IMR-90 (cell line): ENCODE data around the gene SAMSN1. TPM values are rescaled to one million over a fixed set of nuclear protein-coding genes. Genes with fewer than 3 reads are reported as not detected.

ENCODE experiments used
- ATAC-seq: fragments of 200-7000 bp; cut with Tn5 transposase; 2 replicates; pipeline ENCODE4 v1.9.1; 2020; ENCODE audit warnings: low read depth, mild to moderate bottlenecking, moderate library complexity
- BruUV-seq: library from RNA; stranded (reverse); fragments of 400-500 nt; replicated peaks from 2 replicates; lab custom pipeline; 2021; lab: Mats Ljungman, UMichigan
- CTCF ChIA-PET: fragments of 300-600 bp; formaldehyde crosslinking; extraction: SDS; loops from one replicate; lab custom pipeline; 2021; ENCODE audit warnings: antibody characterized with exemption; lab: Yijun Ruan, JAX
- POLR2A ChIA-PET: fragments of 300-600 bp; sonication (Branson Sonifier 250); formaldehyde crosslinking; loops from one replicate; lab custom pipeline; 2022; ENCODE audit warnings: antibody characterized with exemption; ENCODE audit not compliant: unreplicated experiment; lab: Charles Lee
- DNase-seq: peaks from one replicate; pipeline ENCODE4 v3.0.0; 2013
- H2AFZ ChIP-seq: replicated peaks from 2 replicates; pipeline ENCODE3; 2013; ENCODE audit warnings: low read length, mild to moderate bottlenecking; ENCODE audit not compliant: poor library complexity
- H2AK5ac ChIP-seq: 2 replicates; pipeline ENCODE4 v1.6.1; 2013; ENCODE audit warnings: low read depth, low read length, inconsistent platforms
- H2AK9ac ChIP-seq: replicated peaks from 2 replicates; pipeline ENCODE3; 2013; ENCODE audit warnings: mild to moderate bottlenecking, low read depth, low read length, moderate library complexity; ENCODE audit not compliant: poor library complexity
- H2BK120ac ChIP-seq: 2 replicates; pipeline ENCODE4 v1.6.1; 2013; ENCODE audit warnings: low read depth, low read length, inconsistent platforms
- H2BK15ac ChIP-seq: 3 replicates; pipeline ENCODE4 v1.6.1; 2013; ENCODE audit warnings: low read depth, low read length, inconsistent platforms
- H2BK20ac ChIP-seq: 2 replicates; pipeline ENCODE4 v1.6.1; 2013; ENCODE audit warnings: low read depth, mild to moderate bottlenecking, inconsistent platforms, low read length, moderate library complexity
- H2BK5ac ChIP-seq: 2 replicates; pipeline ENCODE4 v1.6.1; 2013; ENCODE audit warnings: mild to moderate bottlenecking, low read depth, low read length, inconsistent platforms; ENCODE audit not compliant: poor library complexity, severe bottlenecking
- H3K14ac ChIP-seq: replicated peaks from 2 replicates; pipeline ENCODE4 v1.6.1; 2013; ENCODE audit warnings: low read depth, low read length, inconsistent platforms
- H3K18ac ChIP-seq: 2 replicates; pipeline ENCODE4 v1.6.1; 2013; ENCODE audit warnings: low read depth, low read length, control low read depth
- H3K23ac ChIP-seq: 2 replicates; pipeline ENCODE4 v1.6.1; 2013; ENCODE audit warnings: low read depth, low read length, inconsistent platforms
- H3K27ac ChIP-seq: 2 replicates; pipeline ENCODE4 v1.5.1; 2013; ENCODE audit warnings: mild to moderate bottlenecking, control low read depth, low read length; ENCODE audit not compliant: insufficient read depth
- H3K27me3 ChIP-seq: 2 replicates; pipeline ENCODE4 v1.6.1; 2013; ENCODE audit warnings: low read length; ENCODE audit not compliant: control insufficient read depth, insufficient read depth
- H3K36me3 ChIP-seq: 2 replicates; pipeline ENCODE4 v1.6.1; 2013; ENCODE audit warnings: low read length, mixed read lengths; ENCODE audit not compliant: control insufficient read depth, insufficient read depth
- H3K4ac ChIP-seq: 2 replicates; pipeline ENCODE4 v1.6.1; 2013; ENCODE audit warnings: low read depth, low read length, inconsistent platforms
- H3K4me1 ChIP-seq: 2 replicates; pipeline ENCODE4 v1.6.1; 2013; ENCODE audit warnings: low read length, mixed read lengths; ENCODE audit not compliant: control insufficient read depth, insufficient read depth
- H3K4me2 ChIP-seq: 2 replicates; pipeline ENCODE4 v1.6.1; 2013; ENCODE audit warnings: low read depth, mild to moderate bottlenecking, control low read depth, low read length, moderate library complexity
- H3K4me3 ChIP-seq: 2 replicates; pipeline ENCODE4 v1.5.1; 2013; ENCODE audit warnings: low read depth, mild to moderate bottlenecking, control low read depth, low read length, moderate library complexity; ENCODE audit not compliant: insufficient read depth
- H3K56ac ChIP-seq: 2 replicates; pipeline ENCODE4 v1.6.1; 2013; ENCODE audit warnings: low read length, inconsistent platforms; ENCODE audit not compliant: insufficient read depth; ENCODE audit errors: extremely low read depth
- H3K79me1 ChIP-seq, 2 experiments: 2 replicates each; pipeline ENCODE4 v1.6.1; 2013; ENCODE audit warnings: low read length in 2 of 2, inconsistent platforms in 1 of 2, low read depth in 1 of 2
- H3K9ac ChIP-seq: 2 replicates; pipeline ENCODE4 v1.6.1; 2013; ENCODE audit warnings: low read depth, low read length, control low read depth
- H3K9me1 ChIP-seq: 2 replicates; pipeline ENCODE4 v1.6.1; 2013; ENCODE audit warnings: low read length, inconsistent platforms; ENCODE audit not compliant: insufficient read depth
- H3K9me3 ChIP-seq: 2 replicates; pipeline ENCODE4 v1.6.1; 2013; ENCODE audit warnings: low read length; ENCODE audit not compliant: control insufficient read depth, insufficient read depth
- H4K20me1 ChIP-seq: 2 replicates; pipeline ENCODE4 v1.6.1; 2013; ENCODE audit warnings: low read length, inconsistent platforms; ENCODE audit not compliant: insufficient read depth
- H4K5ac ChIP-seq: 2 replicates; pipeline ENCODE4 v1.6.1; 2013; ENCODE audit warnings: mild to moderate bottlenecking, low read depth, low read length, control low read depth
- H4K8ac ChIP-seq, 2 experiments: 2 replicates each; pipeline ENCODE4 v1.6.1; 2013; ENCODE audit warnings: low read depth in 2 of 2, low read length in 2 of 2, control low read depth in 1 of 2, inconsistent platforms in 1 of 2
- H4K91ac ChIP-seq: 2 replicates; pipeline ENCODE4 v1.6.1; 2013; ENCODE audit warnings: low read depth, low read length, inconsistent platforms; ENCODE audit not compliant: insufficient read depth
- CTCF ChIP-seq: conservative IDR thresholded peaks from 2 replicates; pipeline ENCODE4 v1.5.1; 2012; ENCODE audit warnings: mild to moderate bottlenecking, low read depth, low read length, improper control_type of control experiment
- MAFK ChIP-seq: IDR thresholded peaks from 2 replicates; pipeline ENCODE4 v1.6.1; 2012; ENCODE audit warnings: low read depth, low read length, improper control_type of control experiment
- NFE2L2 ChIP-seq: fragments of 150-350 bp; IDR thresholded peaks from 2 replicates; pipeline ENCODE4 v1.6.1; 2016; ENCODE audit warnings: low read depth, mild to moderate bottlenecking, low read length
- RCOR1 ChIP-seq: IDR thresholded peaks from 2 replicates; pipeline ENCODE4 v1.6.1; 2012; ENCODE audit warnings: mild to moderate bottlenecking, low read length, improper control_type of control experiment; ENCODE audit not compliant: insufficient replicate concordance
- RFX5 ChIP-seq: IDR thresholded peaks from 2 replicates; pipeline ENCODE4 v1.8.0; 2012; ENCODE audit warnings: low read depth, mild to moderate bottlenecking, low read length, moderate library complexity
- SMC3 ChIP-seq: fragments of 150-350 bp; IDR thresholded peaks from 2 replicates; pipeline ENCODE4 v1.6.1; 2016; ENCODE audit warnings: low read depth, mild to moderate bottlenecking, antibody characterized with exemption, low read length, moderate library complexity
- WGBS, 2 experiments: methylation state at CpG; one replicate each; pipeline versions ENCODE4 v1.1.5 to v1.1.7; 2013; ENCODE audit warnings: missing lambda C conversion rate in 2 of 2; ENCODE audit not compliant: insufficient read length in 1 of 2; ENCODE audit errors: extremely low coverage in 2 of 2; 5-methylcytosine and 5-hydroxymethylcytosine counted together
- dilution Hi-C: fragments of 300-500 bp; cut with HindIII; formaldehyde crosslinking; loops from one replicate; pipeline ENCODE4 v1.14.3; 2018; ENCODE audit warnings: low sequenced_read_pairs; ENCODE audit not compliant: unreplicated experiment
- in situ Hi-C: fragments of 300-500 bp; cut with MboI; formaldehyde crosslinking; loops from 3 replicates; pipeline ENCODE4 v1.14.3; 2019; ENCODE audit warnings: low sequenced_read_pairs, inconsistent platforms, mixed read lengths
- intact Hi-C: fragments of 100-400 bp; cut with micrococcal nuclease; formaldehyde crosslinking; loops from 2 replicates; pipeline ENCODE4 v1.10.0; 2022
- polyA plus RNA-seq, 3 experiments: library from polyadenylated mRNA; depleted of rRNA; stranded (reverse); fragments of >200 nt; gene quantifications; 2 replicates each; pipeline ENCODE4 v1.2.3, GENCODE V29; 2012; ENCODE audit warnings: low replicate concordance in 1 of 3
- total RNA-seq: library from RNA; depleted of rRNA; stranded (reverse); fragments of >200 nt; gene quantifications from 2 replicates; pipeline ENCODE4 v1.2.3, GENCODE V29; 2012

The SAMSN1 gene
- total and polyA plus RNA-seq, 2 of the 4 experiments (the other 2 are of a cell fraction): not detected

- TF ChIP-seq CTCF: no peak
These were observed 19.9 kb downstream of the SAMSN1 start (continued) for GRCh38 chr21:14526199-14526598.

- no peaks in the 10 kb centered on the region for H4K20me1 ChIP-seq
- no peaks in the 10 kb centered on the region for H3K27me3 ChIP-seq
- H4K8ac ChIP-seq: no peak overlapping the region
- no peak overlapping the region for H3K4me2 ChIP-seq
- in situ Hi-C loops: no loop called here
- no peak overlapping the region for H3K9ac ChIP-seq
- no peak overlapping the region for H3K56ac ChIP-seq
- dilution Hi-C loops: no loop called here
- H2AK5ac ChIP-seq: no peak overlapping the region
- CTCF ChIA-PET: no interaction called here
- H2BK20ac ChIP-seq: no peak overlapping the region
- H2BK15ac ChIP-seq: no peak overlapping the region
- WGBS, 2 experiments: no CpG with 5 or more reads among the region's 5 CpGs
- no peak overlapping the region for H3K23ac ChIP-seq
- intact Hi-C loops: no loop called here
- H3K9me1 ChIP-seq: no peaks in the 10 kb centered on the region
- no peak overlapping the region for H4K91ac ChIP-seq
- no peaks in the 10 kb centered on the region for H3K4me1 ChIP-seq
- DNase-seq: no peak
- H3K27ac ChIP-seq: no peak overlapping the region
- H3K9me3 ChIP-seq: peaks cover 3% of the 10 kb centered on the region; the same call in 1 of the 2 replicates
- H3K4ac ChIP-seq: no peak overlapping the region
- no peak overlapping the region for H2BK5ac ChIP-seq
- H3K4me3 ChIP-seq: no peak overlapping the region
- TF ChIP-seq RFX5: no peak
- TF ChIP-seq RCOR1: no peak
- TF ChIP-seq MAFK: no peak
- TF ChIP-seq NFE2L2: no peak
- no peak for TF ChIP-seq SMC3
- H2AK9ac ChIP-seq: no peak overlapping the region
- no peak for ATAC-seq
- no TSS peak for BruUV-seq
- H3K79me1 ChIP-seq: no peaks in the 10 kb centered on the region
- POLR2A ChIA-PET: no interaction called here
- H3K36me3 ChIP-seq: no peaks in the 10 kb centered on the region
- H2BK120ac ChIP-seq: no peak overlapping the region
- no peak overlapping the region for H3K18ac ChIP-seq
- no peak overlapping the region for H2AFZ ChIP-seq
- H4K5ac ChIP-seq: no peak overlapping the region
- H3K14ac ChIP-seq: no peak overlapping the region
These were observed 22.9 kb downstream of the SAMSN1 start for GRCh38 chr21:14523234-14523633.
